Measurements from ENCODE around the gene DUS2. TPM values are rescaled to one million over a fixed set of nuclear protein-coding genes. Genes with fewer than 3 reads are reported as not detected.
"Not testable (repeated sequence)": the region's sequence is repeated elsewhere in the genome, so short reads cannot be mapped to it uniquely, and the experiment has no call there.

The DUS2 gene
- total and polyA plus RNA-seq, 8 donors: 13.9 to 22.4 (median 16.6) TPM

DNA sequence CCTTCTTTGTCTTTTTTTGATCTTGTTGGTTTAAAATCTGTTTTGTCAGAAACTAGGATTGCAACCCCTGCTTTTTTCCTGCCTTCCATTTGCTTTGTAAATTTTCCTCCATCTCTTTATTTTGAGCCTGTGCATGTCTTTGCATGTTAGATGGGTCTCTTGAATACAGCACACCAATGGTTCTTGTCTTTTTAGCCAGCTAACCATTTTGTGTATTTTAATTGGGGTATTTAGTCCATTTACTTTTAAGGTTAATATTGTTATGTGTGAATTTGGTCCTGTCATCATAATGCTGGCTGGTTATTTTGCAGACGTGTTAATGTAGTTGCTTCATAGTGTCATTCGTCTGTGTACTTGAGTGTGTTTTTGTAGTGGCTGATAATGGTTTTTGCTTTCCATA lies 88.3 kb downstream of the DUS2 start:
- H3K4me1 ChIP-seq: peaks cover 6 to 33% of the 10 kb centered on the region in 2 donors
- intact Hi-C loops (cut with DNase I): no loop called here
- DNase-seq: no peak
- no peak overlapping the region for H3K4me3 ChIP-seq
- peaks cover 0 to 10% of the 10 kb centered on the region in 2 donors for H3K9me3 ChIP-seq
- no peak overlapping the region for H3K27ac ChIP-seq
- ATAC-seq: no peak
- TF ChIP-seq, protein P1, sequence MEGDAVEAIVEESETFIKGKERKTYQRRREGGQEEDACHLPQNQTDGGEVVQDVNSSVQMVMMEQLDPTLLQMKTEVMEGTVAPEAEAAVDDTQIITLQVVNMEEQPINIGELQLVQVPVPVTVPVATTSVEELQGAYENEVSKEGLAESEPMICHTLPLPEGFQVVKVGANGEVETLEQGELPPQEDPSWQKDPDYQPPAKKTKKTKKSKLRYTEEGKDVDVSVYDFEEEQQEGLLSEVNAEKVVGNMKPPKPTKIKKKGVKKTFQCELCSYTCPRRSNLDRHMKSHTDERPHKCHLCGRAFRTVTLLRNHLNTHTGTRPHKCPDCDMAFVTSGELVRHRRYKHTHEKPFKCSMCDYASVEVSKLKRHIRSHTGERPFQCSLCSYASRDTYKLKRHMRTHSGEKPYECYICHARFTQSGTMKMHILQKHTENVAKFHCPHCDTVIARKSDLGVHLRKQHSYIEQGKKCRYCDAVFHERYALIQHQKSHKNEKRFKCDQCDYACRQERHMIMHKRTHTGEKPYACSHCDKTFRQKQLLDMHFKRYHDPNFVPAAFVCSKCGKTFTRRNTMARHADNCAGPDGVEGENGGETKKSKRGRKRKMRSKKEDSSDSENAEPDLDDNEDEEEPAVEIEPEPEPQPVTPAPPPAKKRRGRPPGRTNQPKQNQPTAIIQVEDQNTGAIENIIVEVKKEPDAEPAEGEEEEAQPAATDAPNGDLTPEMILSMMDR (IDR thresholded peaks at IDR 0.05): no peak
- H3K27me3 ChIP-seq: no peaks in the 10 kb centered on the region
- H3K36me3 ChIP-seq: no peaks in the 10 kb centered on the region

DNA sequence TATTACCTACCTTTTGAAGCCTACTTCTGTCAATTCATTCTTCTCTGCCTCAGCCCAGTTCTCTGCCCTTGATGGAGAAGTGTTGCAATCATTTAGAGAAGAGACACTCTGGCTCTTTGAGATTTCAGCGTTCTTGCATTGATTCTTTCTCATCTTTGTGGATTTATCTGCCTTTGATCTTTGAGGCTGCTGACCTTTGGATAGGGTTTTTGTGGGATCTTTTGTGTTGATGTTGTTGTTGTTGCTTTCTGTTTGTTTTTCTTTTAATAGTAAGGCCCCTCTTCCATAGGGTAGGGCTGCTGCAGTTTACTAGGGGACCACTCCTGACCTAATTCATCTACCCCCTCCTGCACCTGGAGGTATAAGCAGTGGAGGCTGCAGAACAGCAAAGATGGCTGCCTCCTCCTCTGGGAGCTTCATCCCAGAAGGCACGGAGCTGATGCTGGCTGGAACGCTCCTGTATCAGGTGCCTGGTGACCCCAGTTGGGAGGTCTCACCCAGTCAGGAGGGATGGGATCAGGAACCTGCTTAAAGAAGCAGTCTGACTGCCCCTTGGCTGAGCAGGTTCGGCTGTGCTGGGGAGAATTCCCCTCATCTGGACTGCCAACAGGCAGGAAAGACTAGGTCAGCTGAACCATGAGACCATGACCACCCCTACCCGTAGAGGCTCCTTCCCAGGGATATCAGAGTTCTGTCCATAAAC lies 90.1 kb downstream of the DUS2 start:
- H3K27ac ChIP-seq: no peak overlapping the region
- TF ChIP-seq, protein P1 (IDR thresholded peaks at IDR 0.05): no peak
- H3K9me3 ChIP-seq: peaks cover 0 to 10% of the 10 kb centered on the region in 2 donors
- DNase-seq: no peak
- H3K36me3 ChIP-seq: no peaks in the 10 kb centered on the region
- peaks cover 6 to 45% of the 10 kb centered on the region in 2 donors for H3K4me1 ChIP-seq
- H3K27me3 ChIP-seq: no peaks in the 10 kb centered on the region
- ATAC-seq: peak; percentile 29
- intact Hi-C loops (cut with DNase I): no loop called here
- H3K4me3 ChIP-seq: no peak overlapping the region

DNA sequence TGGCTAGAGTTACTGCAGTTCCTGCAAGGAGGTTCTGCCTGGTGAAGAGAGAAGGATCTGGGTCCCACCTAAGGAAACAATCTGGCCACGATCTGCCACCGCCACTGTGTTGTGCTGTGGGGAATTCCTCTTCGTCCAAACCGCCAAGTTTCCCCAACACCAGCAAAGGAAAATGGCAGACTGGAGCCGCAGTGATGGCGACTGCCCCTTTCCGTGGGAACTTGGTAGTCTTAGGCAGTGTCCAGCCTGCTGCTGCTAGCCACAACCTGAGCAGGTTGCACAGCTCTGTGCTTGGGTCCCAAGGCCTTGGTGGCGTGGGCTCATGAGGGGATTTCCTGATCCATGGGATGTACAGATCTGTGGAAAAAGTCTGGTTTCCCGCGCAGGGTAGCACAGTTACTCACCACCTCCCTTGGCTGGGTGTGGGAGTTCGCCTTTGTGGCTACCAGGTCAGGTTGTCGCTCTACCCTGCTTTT lies 90.7 kb downstream of the DUS2 start:
- H3K27ac ChIP-seq: no peak overlapping the region
- no peaks in the 10 kb centered on the region for H3K27me3 ChIP-seq
- peaks cover 6 to 45% of the 10 kb centered on the region in 2 donors for H3K4me1 ChIP-seq
- peaks cover 0 to 10% of the 10 kb centered on the region in 2 donors for H3K9me3 ChIP-seq
- H3K36me3 ChIP-seq: no peaks in the 10 kb centered on the region
- DNase-seq (no peak), ATAC-seq (no peak)
- H3K4me3 ChIP-seq: no peak overlapping the region
- intact Hi-C loops (cut with DNase I): no loop called here
- TF ChIP-seq, protein P1 (IDR thresholded peaks at IDR 0.05): no peak

DNA sequence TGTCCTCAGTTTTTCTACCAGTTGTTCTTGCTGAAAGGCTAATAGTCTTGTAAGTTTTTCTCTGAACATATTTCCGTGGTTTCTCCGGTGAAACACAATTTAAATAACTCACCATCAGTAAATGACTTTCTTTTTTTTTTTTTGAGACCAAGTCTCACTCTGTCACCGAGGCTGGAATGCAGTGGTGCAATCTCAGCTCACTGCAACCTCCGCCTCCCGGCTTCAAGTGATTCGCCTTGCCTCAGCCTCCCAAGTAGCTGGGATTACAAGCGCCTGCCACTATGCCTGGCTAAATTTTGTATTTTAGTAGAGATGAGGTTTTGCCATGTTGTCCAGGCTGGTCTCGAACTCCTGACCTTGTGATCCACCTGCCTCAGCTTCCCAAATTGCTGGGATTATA lies 91.9 kb downstream of the DUS2 start:
- peak; percentile 65 for ATAC-seq
- DNase-seq; H3K36me3 ChIP-seq; intact Hi-C loops (cut with DNase I); H3K9me3 ChIP-seq; H3K27me3 ChIP-seq; H3K4me3 ChIP-seq; H3K27ac ChIP-seq: not testable (repeated sequence)
- H3K4me1 ChIP-seq: peaks cover 6 to 45% of the 10 kb centered on the region in 2 donors

DNA sequence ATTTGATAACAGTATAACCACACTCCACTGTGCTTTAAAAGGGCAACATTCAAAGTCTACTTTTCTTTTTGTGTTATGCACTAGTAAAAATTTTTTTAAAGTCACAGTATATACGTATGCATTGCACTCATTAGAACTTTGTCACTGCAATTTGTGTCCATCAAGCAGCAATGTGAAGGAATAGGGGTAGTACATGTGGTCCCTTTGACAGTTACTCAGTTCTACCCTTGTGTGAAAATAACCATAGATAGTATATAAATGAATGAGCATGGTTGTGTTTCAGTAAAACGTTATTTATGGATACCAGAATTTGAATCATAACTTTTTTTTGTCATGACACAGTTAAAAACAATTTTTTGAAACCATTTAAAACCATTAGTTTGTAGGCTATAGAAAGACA lies 92.8 kb downstream of the DUS2 start:
- DNase-seq: no peak
- intact Hi-C loops (cut with DNase I): no loop called here
- H3K9me3 ChIP-seq: no peaks in the 10 kb centered on the region
- no peaks in the 10 kb centered on the region for H3K27me3 ChIP-seq
- no peaks in the 10 kb centered on the region for H3K36me3 ChIP-seq
- no peak for ATAC-seq
- TF ChIP-seq, protein P1 (IDR thresholded peaks at IDR 0.05): no peak
- peaks cover 6 to 45% of the 10 kb centered on the region in 2 donors for H3K4me1 ChIP-seq
- no peak overlapping the region for H3K4me3 ChIP-seq
- H3K27ac ChIP-seq: no peak overlapping the region
